GM23248 (cell line): ENCODE data around the gene HDAC9.

Source experiments
- EZH2 ChIP-seq: fragments of 200-600 bp; sonication (generic); IDR thresholded peaks from 2 replicates; pipeline ENCODE4 v1.6.1; 2018; ENCODE audit warnings: antibody characterized with exemption, mild to moderate bottlenecking; ENCODE audit not compliant: insufficient read depth, poor library complexity, severe bottlenecking
- EZH2phosphoT487 ChIP-seq: fragments of 200-600 bp; sonication (generic); IDR thresholded peaks from 2 replicates; pipeline ENCODE4 v1.6.1; 2018; ENCODE audit warnings: antibody characterized with exemption, moderate library complexity, mild to moderate bottlenecking, low read depth; ENCODE audit not compliant: insufficient read depth

DNA sequence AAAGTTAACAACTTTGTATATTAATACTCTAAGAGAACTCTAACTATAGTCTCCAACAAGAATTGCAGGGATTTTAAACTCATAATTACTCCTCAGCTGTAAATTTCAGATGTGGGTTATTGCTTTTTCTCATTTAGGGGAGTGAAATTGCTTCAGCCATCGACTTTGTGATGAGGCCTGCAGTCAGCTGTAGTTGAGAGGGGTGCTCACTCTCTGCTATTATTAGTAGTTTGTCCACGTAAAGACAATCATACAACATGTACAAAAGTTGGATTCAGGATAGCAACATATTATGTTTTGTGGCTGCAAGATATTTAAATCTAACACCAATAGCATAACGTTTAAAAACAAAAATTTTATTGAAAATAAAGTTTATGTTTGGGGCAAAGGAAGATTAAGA, 28.7 kb downstream of the HDAC9 start:
- TF ChIP-seq EZH2: no peak
- no peak for TF ChIP-seq EZH2phosphoT487
